SK-N-SH treated with all-trans-retinoic acid at 6 μM for 48 hours (cell line): ENCODE results near the gene C2CD3.
A peak's percentile ranks its signal among the peaks of the same experiment; 100 is the strongest.
"Not testable (repeated sequence)": the region's sequence is repeated elsewhere in the genome, so short reads cannot be mapped to it uniquely, and the experiment has no call there.

Experiments
- ATAC-seq: fragments of 200-7000 bp; cut with Tn5 transposase; 3 replicates; pipeline ENCODE4 v1.9.1; 2020; ENCODE audit warnings: mild to moderate bottlenecking, moderate library complexity
- BACH2 ChIP-seq: fragments of 250-450 bp; sonication (Bioruptor Pico); IDR thresholded peaks from 2 replicates; pipeline ENCODE4 v1.9.0; 2021; ENCODE audit warnings: mild to moderate bottlenecking, borderline replicate concordance
- ESRRG ChIP-seq: fragments of 250-450 bp; sonication (Bioruptor Pico); IDR thresholded peaks from 2 replicates; pipeline ENCODE4 v1.6.1; 2021; ENCODE audit warnings: mild to moderate bottlenecking
- ISL1 ChIP-seq: fragments of 250-450 bp; sonication (Bioruptor Pico); IDR thresholded peaks from 2 replicates; pipeline ENCODE4 v2.1.2; 2022; ENCODE audit warnings: mild to moderate bottlenecking, moderate library complexity
- OSR1 ChIP-seq: fragments of 250-450 bp; sonication (Bioruptor Pico); IDR thresholded peaks from 2 replicates; pipeline ENCODE4 v1.8.0; 2022; ENCODE audit warnings: moderate library complexity, mild to moderate bottlenecking, inconsistent platforms
- PPARA ChIP-seq: fragments of 250-450 bp; sonication (Bioruptor Pico); IDR thresholded peaks from 2 replicates; pipeline ENCODE4 v1.5.0; 2020; ENCODE audit warnings: mild to moderate bottlenecking, borderline replicate concordance
- SNAI2 ChIP-seq: fragments of 250-450 bp; sonication (Bioruptor Pico); IDR thresholded peaks from 2 replicates; pipeline ENCODE4 v1.5.0; 2020; ENCODE audit warnings: mild to moderate bottlenecking, moderate library complexity
- TCF4 ChIP-seq: fragments of 250-450 bp; sonication (Bioruptor Pico); IDR thresholded peaks from 2 replicates; pipeline ENCODE4 v1.8.0; 2021; ENCODE audit warnings: mild to moderate bottlenecking, moderate library complexity, borderline replicate concordance
- ZC3H10 ChIP-seq: fragments of 250-450 bp; sonication (Bioruptor Pico); IDR thresholded peaks from 2 replicates; pipeline ENCODE4 v1.5.1; 2021; ENCODE audit warnings: mild to moderate bottlenecking, moderate library complexity
- ZFP3 ChIP-seq: fragments of 250-450 bp; sonication (Bioruptor Pico); IDR thresholded peaks from 2 replicates; pipeline ENCODE4 v1.5.0; 2020; ENCODE audit warnings: mild to moderate bottlenecking, moderate library complexity
- ZFP30 ChIP-seq: fragments of 450-650 bp; formaldehyde crosslinking; IDR thresholded peaks from 2 replicates; pipeline ENCODE4 v1.5.0; 2022; ENCODE audit warnings: mild to moderate bottlenecking, moderate library complexity
- ZNF565 ChIP-seq: fragments of 450-650 bp; formaldehyde crosslinking; conservative IDR thresholded peaks from 2 replicates; pipeline ENCODE4 v1.5.0; 2020; ENCODE audit warnings: low read depth, mild to moderate bottlenecking, moderate library complexity
- ZNF70 ChIP-seq: fragments of 450-650 bp; formaldehyde crosslinking; IDR thresholded peaks from 2 replicates; pipeline ENCODE4 v1.5.0; 2020; ENCODE audit warnings: mild to moderate bottlenecking, moderate library complexity
- ZNF8 ChIP-seq: fragments of 450-650 bp; formaldehyde crosslinking; IDR thresholded peaks from 2 replicates; pipeline ENCODE4 v1.5.0; 2020; ENCODE audit warnings: mild to moderate bottlenecking, moderate library complexity
- TF ChIP-seq, protein P1 (sequence below): fragments of 250-450 bp; sonication (Bioruptor Pico); IDR thresholded peaks from 2 replicates; pipeline ENCODE4 v1.8.0; 2020; ENCODE audit warnings: mild to moderate bottlenecking, moderate library complexity, borderline replicate concordance
- TF ChIP-seq, protein P2 (sequence below): fragments of 250-450 bp; sonication (Bioruptor Pico); IDR thresholded peaks from 2 replicates; pipeline ENCODE4 v1.5.0; 2020; ENCODE audit warnings: mild to moderate bottlenecking, moderate library complexity
- TF ChIP-seq, protein P3 (sequence below): fragments of 250-450 bp; sonication (Bioruptor Pico); IDR thresholded peaks from 2 replicates; pipeline ENCODE4 v1.5.1; 2020; ENCODE audit warnings: low read depth, mild to moderate bottlenecking, moderate library complexity
- TF ChIP-seq, protein P4 (sequence below): fragments of 250-450 bp; sonication (Bioruptor Pico); IDR thresholded peaks from 2 replicates; pipeline ENCODE4 v1.8.0; 2021; ENCODE audit warnings: low read depth, mild to moderate bottlenecking, moderate library complexity, borderline replicate concordance
- TF ChIP-seq, protein P5 (sequence below): fragments of 250-450 bp; sonication (Bioruptor Pico); IDR thresholded peaks from 2 replicates; pipeline ENCODE4 v1.5.1; 2021; ENCODE audit warnings: mild to moderate bottlenecking, moderate library complexity

C2CD3 gene

DNA sequence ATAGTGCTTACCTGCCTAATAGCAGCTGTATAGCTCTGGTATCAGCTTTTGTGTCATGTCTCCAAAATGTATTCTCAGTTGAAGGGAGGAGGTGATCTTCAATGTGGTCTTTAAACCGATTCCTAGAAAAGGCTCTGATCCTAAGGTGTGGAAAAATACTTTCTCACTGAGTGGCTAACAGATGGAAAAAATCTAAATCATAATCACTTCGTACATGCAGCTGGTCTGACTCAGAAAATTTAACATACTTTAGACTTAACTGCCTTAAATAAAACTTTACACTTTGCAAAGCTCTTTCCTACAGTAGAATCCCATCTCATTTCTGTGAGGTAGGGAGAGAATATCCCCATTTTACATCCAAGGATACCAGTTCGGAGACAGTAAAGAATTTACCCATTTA lies 38.0 kb downstream of the C2CD3 start:
- no peak for ATAC-seq
- TF ChIP-seq ESRRG (CRISPR knock-in tag) (no peak), TCF4 (CRISPR knock-in tag) (no peak), OSR1 (CRISPR knock-in tag) (no peak), ZNF70 (no peak), SNAI2 (CRISPR knock-in tag) (no peak), BACH2 (no peak), ZNF8 (CRISPR knock-in tag) (no peak), ZC3H10 (CRISPR knock-in tag) (no peak), ZFP30 (CRISPR knock-in tag) (no peak)
- TF ChIP-seq, protein P1, sequence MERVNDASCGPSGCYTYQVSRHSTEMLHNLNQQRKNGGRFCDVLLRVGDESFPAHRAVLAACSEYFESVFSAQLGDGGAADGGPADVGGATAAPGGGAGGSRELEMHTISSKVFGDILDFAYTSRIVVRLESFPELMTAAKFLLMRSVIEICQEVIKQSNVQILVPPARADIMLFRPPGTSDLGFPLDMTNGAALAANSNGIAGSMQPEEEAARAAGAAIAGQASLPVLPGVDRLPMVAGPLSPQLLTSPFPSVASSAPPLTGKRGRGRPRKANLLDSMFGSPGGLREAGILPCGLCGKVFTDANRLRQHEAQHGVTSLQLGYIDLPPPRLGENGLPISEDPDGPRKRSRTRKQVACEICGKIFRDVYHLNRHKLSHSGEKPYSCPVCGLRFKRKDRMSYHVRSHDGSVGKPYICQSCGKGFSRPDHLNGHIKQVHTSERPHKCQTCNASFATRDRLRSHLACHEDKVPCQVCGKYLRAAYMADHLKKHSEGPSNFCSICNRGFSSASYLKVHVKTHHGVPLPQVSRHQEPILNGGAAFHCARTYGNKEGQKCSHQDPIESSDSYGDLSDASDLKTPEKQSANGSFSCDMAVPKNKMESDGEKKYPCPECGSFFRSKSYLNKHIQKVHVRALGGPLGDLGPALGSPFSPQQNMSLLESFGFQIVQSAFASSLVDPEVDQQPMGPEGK = no peak
- TF ChIP-seq, protein P2, sequence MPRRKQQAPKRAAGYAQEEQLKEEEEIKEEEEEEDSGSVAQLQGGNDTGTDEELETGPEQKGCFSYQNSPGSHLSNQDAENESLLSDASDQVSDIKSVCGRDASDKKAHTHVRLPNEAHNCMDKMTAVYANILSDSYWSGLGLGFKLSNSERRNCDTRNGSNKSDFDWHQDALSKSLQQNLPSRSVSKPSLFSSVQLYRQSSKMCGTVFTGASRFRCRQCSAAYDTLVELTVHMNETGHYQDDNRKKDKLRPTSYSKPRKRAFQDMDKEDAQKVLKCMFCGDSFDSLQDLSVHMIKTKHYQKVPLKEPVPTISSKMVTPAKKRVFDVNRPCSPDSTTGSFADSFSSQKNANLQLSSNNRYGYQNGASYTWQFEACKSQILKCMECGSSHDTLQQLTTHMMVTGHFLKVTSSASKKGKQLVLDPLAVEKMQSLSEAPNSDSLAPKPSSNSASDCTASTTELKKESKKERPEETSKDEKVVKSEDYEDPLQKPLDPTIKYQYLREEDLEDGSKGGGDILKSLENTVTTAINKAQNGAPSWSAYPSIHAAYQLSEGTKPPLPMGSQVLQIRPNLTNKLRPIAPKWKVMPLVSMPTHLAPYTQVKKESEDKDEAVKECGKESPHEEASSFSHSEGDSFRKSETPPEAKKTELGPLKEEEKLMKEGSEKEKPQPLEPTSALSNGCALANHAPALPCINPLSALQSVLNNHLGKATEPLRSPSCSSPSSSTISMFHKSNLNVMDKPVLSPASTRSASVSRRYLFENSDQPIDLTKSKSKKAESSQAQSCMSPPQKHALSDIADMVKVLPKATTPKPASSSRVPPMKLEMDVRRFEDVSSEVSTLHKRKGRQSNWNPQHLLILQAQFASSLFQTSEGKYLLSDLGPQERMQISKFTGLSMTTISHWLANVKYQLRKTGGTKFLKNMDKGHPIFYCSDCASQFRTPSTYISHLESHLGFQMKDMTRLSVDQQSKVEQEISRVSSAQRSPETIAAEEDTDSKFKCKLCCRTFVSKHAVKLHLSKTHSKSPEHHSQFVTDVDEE (CRISPR knock-in tag) = no peak
- TF ChIP-seq, protein P3, sequence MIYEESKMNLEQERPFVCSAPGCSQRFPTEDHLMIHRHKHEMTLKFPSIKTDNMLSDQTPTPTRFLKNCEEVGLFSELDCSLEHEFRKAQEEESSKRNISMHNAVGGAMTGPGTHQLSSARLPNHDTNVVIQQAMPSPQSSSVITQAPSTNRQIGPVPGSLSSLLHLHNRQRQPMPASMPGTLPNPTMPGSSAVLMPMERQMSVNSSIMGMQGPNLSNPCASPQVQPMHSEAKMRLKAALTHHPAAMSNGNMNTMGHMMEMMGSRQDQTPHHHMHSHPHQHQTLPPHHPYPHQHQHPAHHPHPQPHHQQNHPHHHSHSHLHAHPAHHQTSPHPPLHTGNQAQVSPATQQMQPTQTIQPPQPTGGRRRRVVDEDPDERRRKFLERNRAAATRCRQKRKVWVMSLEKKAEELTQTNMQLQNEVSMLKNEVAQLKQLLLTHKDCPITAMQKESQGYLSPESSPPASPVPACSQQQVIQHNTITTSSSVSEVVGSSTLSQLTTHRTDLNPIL (CRISPR knock-in tag) = no peak
- TF ChIP-seq, protein P4, sequence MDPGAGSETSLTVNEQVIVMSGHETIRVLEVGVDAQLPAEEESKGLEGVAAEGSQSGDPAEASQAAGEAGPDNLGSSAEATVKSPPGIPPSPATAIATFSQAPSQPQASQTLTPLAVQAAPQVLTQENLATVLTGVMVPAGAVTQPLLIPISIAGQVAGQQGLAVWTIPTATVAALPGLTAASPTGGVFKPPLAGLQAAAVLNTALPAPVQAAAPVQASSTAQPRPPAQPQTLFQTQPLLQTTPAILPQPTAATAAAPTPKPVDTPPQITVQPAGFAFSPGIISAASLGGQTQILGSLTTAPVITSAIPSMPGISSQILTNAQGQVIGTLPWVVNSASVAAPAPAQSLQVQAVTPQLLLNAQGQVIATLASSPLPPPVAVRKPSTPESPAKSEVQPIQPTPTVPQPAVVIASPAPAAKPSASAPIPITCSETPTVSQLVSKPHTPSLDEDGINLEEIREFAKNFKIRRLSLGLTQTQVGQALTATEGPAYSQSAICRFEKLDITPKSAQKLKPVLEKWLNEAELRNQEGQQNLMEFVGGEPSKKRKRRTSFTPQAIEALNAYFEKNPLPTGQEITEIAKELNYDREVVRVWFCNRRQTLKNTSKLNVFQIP (CRISPR knock-in tag) = no peak

DNA sequence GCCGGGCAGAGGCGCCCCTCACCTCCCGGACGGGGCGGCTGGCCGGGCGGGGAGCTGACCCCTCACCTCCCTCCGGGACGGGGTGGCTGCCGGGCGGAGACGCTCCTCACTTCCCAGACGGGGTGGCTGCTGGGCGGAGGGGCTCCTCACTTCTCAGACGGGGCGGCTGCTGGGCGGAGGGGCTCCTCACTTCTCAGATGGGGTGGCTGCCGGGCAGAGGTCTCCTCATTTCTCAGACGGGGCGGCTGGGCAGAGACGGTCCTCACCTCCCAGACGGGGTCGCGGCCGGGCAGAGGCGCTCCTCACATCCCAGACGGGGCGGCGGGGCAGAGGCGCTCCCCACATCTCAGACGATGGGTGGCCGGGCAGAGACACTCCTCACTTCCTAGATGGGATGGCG lies 41.7 kb downstream of the C2CD3 start:
- ATAC-seq = not testable (repeated sequence)

DNA sequence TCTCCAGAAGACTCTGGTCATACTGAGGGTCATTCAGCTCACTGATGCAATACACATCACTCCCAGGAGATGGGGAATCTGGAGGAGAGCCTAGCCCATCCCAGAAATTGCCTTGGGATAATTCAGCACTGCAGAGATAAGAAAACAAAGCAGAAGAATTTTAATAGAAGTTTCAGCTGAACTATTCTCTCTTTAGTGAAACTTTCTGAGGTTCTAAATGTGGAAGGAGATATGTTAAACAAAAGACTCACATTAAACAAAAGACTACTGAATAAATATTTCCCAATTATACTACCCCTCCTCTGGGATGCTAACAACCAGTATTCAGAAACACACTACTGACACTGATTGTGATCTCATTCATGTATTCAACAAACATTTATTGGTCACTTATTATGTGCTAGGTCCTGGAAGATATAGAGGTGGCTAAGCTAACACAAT lies 47.8 kb downstream of the C2CD3 start:
- ATAC-seq = peak; percentile 73
- TF ChIP-seq ZFP3 (CRISPR knock-in tag) = 0 out of 2 replicates have a peak, but pooled peaks have one; percentile 14
- TF ChIP-seq TCF4 (CRISPR knock-in tag) = no peak
- TF ChIP-seq PPARA (CRISPR knock-in tag) = no peak
- TF ChIP-seq ISL1 (CRISPR knock-in tag) = peak; percentile 51
- TF ChIP-seq, all 23 proteins: peak for 2

DNA sequence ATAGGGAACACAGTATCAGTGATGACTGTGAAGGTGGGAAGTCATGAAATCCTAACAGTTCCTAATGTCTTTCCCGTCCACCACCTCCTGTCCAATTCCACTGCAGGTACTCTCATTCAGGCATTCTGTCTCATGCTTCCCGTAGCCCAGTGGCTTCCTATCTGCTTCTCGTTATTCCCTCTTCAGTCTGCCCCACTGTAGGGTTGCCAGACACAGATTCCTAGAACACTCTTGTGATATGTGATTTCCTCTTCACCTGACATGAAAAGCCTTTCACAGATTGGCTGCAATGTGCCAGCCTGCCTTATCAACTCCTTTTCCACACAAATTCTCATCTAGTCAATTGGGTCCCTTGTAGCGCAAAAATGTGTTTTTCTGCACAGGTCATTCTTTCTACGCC lies 49.0 kb downstream of the C2CD3 start:
- ATAC-seq = no peak
- TF ChIP-seq OSR1 (CRISPR knock-in tag) (no peak), ZNF8 (CRISPR knock-in tag) (no peak), ZFP3 (CRISPR knock-in tag) (no peak), ESRRG (CRISPR knock-in tag) (no peak), ZFP30 (CRISPR knock-in tag) (no peak), PPARA (CRISPR knock-in tag) (no peak), ZNF565 (CRISPR knock-in tag) (no peak)
- TF ChIP-seq, protein P5, sequence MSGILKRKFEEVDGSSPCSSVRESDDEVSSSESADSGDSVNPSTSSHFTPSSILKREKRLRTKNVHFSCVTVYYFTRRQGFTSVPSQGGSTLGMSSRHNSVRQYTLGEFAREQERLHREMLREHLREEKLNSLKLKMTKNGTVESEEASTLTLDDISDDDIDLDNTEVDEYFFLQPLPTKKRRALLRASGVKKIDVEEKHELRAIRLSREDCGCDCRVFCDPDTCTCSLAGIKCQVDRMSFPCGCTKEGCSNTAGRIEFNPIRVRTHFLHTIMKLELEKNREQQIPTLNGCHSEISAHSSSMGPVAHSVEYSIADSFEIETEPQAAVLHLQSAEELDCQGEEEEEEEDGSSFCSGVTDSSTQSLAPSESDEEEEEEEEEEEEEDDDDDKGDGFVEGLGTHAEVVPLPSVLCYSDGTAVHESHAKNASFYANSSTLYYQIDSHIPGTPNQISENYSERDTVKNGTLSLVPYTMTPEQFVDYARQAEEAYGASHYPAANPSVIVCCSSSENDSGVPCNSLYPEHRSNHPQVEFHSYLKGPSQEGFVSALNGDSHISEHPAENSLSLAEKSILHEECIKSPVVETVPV (CRISPR knock-in tag) = no peak
- TF ChIP-seq, protein P3 (CRISPR knock-in tag) = no peak

DNA sequence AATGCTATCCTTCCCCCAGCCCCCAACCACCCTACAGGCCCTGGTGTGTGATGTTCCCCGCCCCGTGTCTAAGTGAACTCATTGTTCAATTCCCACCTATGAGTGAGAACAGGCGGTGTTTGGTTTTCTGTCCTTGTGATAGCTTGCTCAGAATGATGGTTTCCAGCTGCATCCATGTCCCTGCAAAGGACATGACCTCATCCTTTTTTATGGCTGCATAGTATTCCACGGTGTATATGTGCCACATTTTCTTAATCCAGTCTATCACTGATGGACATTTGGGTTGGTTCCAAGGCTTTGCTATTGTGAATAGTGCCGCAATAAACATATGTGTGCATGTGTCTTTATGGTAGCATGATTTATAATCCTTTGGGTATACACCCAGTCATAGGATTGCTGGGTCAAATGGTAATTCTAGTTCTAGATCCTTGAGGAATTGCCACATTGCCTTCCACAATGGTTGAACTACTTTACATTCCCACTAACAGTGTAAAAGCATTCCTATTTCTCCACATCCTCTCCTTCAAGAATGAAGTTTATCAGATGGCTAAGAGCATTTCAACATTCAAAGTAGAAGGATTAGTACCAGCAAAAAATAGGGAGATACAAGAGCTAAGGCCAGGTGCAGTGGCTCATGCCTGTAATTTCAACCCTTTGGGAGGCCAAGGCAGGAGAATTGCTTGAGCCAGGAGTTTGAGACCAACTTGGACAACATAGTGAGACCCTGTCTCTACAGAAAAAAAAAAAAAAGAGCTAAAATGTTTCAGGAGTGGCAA lies 50.4 kb downstream of the C2CD3 start:
- ATAC-seq = not testable (repeated sequence)
